ENCODE results near the gene TOP3A. TPM values are rescaled to one million over a fixed set of nuclear protein-coding genes. Genes with fewer than 3 reads are reported as not detected.

Gene TOP3A
- total and polyA plus RNA-seq, 2 of the 4 experiments (the other 2 are of a cell fraction): 13.4 to 21.3 TPM

- Histone ChIP-seq H2BK5ac (ENCODE audit: low read depth, low read length, poor library complexity, severe bottlenecking) (no peak overlapping the region), H3K4me2 (ENCODE audit: low read depth, low read length) (no peak overlapping the region), H3K18ac (ENCODE audit: low read depth, low read length) (no peak overlapping the region), H3K9me1 (ENCODE audit: insufficient read depth, low read length) (peaks cover 9% of the 10 kb centered on the region; the same call in 1 of the 2 replicates), H2AK5ac (ENCODE audit: low read depth, low read length) (no peak overlapping the region; the same call in 1 of the 2 replicates), H4K20me1 (ENCODE audit: insufficient read depth, low read length) (no peaks in the 10 kb centered on the region; the same call in 1 of the 2 replicates), H2AFZ (replicated peaks; ENCODE audit: low read length, poor library complexity) (no peak overlapping the region), H4K8ac (ENCODE audit: low read depth in 2 of 2, low read length in 2 of 2) (no peak overlapping the region), H2BK20ac (ENCODE audit: low read depth, low read length) (no peak overlapping the region), H3K9me3 (ENCODE audit: control insufficient read depth, insufficient read depth, low read length) (no peaks in the 10 kb centered on the region), H3K27me3 (ENCODE audit: control insufficient read depth, insufficient read depth, low read length) (no peaks in the 10 kb centered on the region), H3K9ac (ENCODE audit: low read depth, low read length) (no peak overlapping the region), H3K23ac (ENCODE audit: low read depth, low read length) (no peak overlapping the region), H2AK9ac (replicated peaks; ENCODE audit: low read depth, low read length, poor library complexity) (no peak overlapping the region), H3K4ac (ENCODE audit: low read depth, low read length) (no peak overlapping the region), H4K5ac (ENCODE audit: low read depth, low read length) (no peak overlapping the region; the same call in 1 of the 2 replicates), H3K4me1 (ENCODE audit: control insufficient read depth, insufficient read depth, low read length) (peaks cover 6% of the 10 kb centered on the region; the same call in 1 of the 2 replicates), H3K27ac (ENCODE audit: insufficient read depth, low read length) (peak overlapping the region; percentile 8; the same call in 1 of the 2 replicates), H2BK120ac (ENCODE audit: low read depth, low read length) (no peak overlapping the region; the same call in 1 of the 2 replicates), H2BK15ac (ENCODE audit: low read depth, low read length) (no peak overlapping the region), H3K14ac (replicated peaks; ENCODE audit: low read depth, low read length) (no peak overlapping the region), H4K91ac (ENCODE audit: insufficient read depth, low read depth, low read length) (no peak overlapping the region), H3K56ac (ENCODE audit: extremely low read depth, insufficient read depth, low read length) (no peak overlapping the region), H3K4me3 (ENCODE audit: insufficient read depth, low read depth, low read length) (no peak overlapping the region), H3K36me3 (ENCODE audit: control insufficient read depth, insufficient read depth, low read length) (peaks cover 62% of the 10 kb centered on the region), H3K79me1 (ENCODE audit: low read depth in 1 of 2, low read length in 2 of 2) (peaks cover 7 to 28% of the 10 kb centered on the region in 2 experiments)
- no peak for ATAC-seq (ENCODE audit: low read depth)
- ChIA-PET CTCF (interaction anchor here (0.6 kb wide), 1 partner anchor 15 kb away, joined by 3 read pairs; no protein-coding TSS in a partner anchor), POLR2A (ENCODE audit: unreplicated experiment) (no interaction called here)
- intact Hi-C loops (cut with micrococcal nuclease) (no loop called here), in situ Hi-C loops (cut with MboI; ENCODE audit: low sequenced_read_pairs) (no loop called here), dilution Hi-C loops (cut with HindIII; ENCODE audit: low sequenced_read_pairs, unreplicated experiment) (no loop called here)
- DNase-seq: no peak
- no TSS peak for BruUV-seq (replicated peaks)
- TF ChIP-seq FOS (IDR thresholded peaks at IDR 0.05; ENCODE audit: low read depth, low read length) (no peak), MAFK (IDR thresholded peaks at IDR 0.05; ENCODE audit: low read depth, low read length) (no peak), POLR2A (IDR thresholded peaks at IDR 0.05; ENCODE audit: low read depth, low read length) (no peak), RFX5 (IDR thresholded peaks at IDR 0.05; ENCODE audit: low read depth, low read length) (no peak)
- 100% methylated on average over 2 of the region's 4 CpGs; no CpG with 5 or more reads in 1 of the 2 experiments for WGBS, 2 experiments (ENCODE audit: extremely low coverage in 2 of 2, insufficient read length in 1 of 2)
These were observed 34.5 kb downstream of the TOP3A start for GRCh38 chr17:18280249-18280648.

Data from IMR-90 (cell line).